CD14-positive monocyte (primary cell): Measurements from ENCODE around the gene CACNB4. TPM values are rescaled to one million over a fixed set of nuclear protein-coding genes. Genes with fewer than 3 reads are reported as not detected.
"Not testable (repeated sequence)": the region's sequence is repeated elsewhere in the genome, so short reads cannot be mapped to it uniquely, and the experiment has no call there.

ENCODE experiments used
- DNase-seq, 3 donors: peaks; one replicate each; pipeline ENCODE4 v3.0.0-alpha.2; 2011 to 2022
- H2AFZ ChIP-seq: 2 replicates; pipeline ENCODE4 v1.6.0; 2012; ENCODE audit warnings: mild to moderate bottlenecking, low read depth, low read length, inconsistent platforms; ENCODE audit not compliant: insufficient read depth, poor library complexity, severe bottlenecking
- H3K27ac ChIP-seq, 2 donors: 1 replicate in 1 of 2; 2 replicates in 1 of 2; pipeline ENCODE4 v1.5.1; 2012 to 2013; ENCODE audit warnings: low read length in 2 of 2, control low read depth in 1 of 2, inconsistent platforms in 1 of 2, low read depth in 1 of 2, mild to moderate bottlenecking in 1 of 2
- H3K27me3 ChIP-seq, 2 donors: one replicate each; pipeline versions ENCODE4 v1.6.0 to v1.6.1; 2011 to 2013; ENCODE audit warnings: low read length in 2 of 2; ENCODE audit not compliant: control insufficient read depth in 2 of 2, insufficient read depth in 2 of 2
- H3K36me3 ChIP-seq, 2 donors: replicated peaks in 1 of 2; 1 replicate in 1 of 2; 2 replicates in 1 of 2; pipeline versions ENCODE4 v1.5.1 to v1.6.1; 2012 to 2013; ENCODE audit warnings: low read length in 2 of 2, control low read depth in 1 of 2, inconsistent platforms in 1 of 2, mild to moderate bottlenecking in 1 of 2; ENCODE audit not compliant: insufficient read depth in 2 of 2, control insufficient read depth in 1 of 2
- H3K4me1 ChIP-seq, 2 donors: 1 replicate in 1 of 2; 2 replicates in 1 of 2; pipeline versions ENCODE4 v1.5.1 to v1.6.1; 2012 to 2013; ENCODE audit warnings: low read length in 2 of 2, control low read depth in 1 of 2, inconsistent platforms in 1 of 2, mild to moderate bottlenecking in 1 of 2, moderate library complexity in 1 of 2; ENCODE audit not compliant: insufficient read depth in 2 of 2, control insufficient read depth in 1 of 2
- H3K4me2 ChIP-seq: replicated peaks from 2 replicates; pipeline ENCODE3; 2012; ENCODE audit warnings: low read length, moderate library complexity, mild to moderate bottlenecking; ENCODE audit not compliant: poor library complexity, severe bottlenecking; ENCODE audit errors: extremely low read depth
- H3K4me3 ChIP-seq, 3 experiments: fragments of 200-600 bp in 1 of 3; sonication (generic) in 1 of 3; replicated peaks in 1 of 3; 1 replicate in 2 of 3; 2 replicates in 1 of 3; pipeline ENCODE4 v1.5.1; 2011 to 2013; ENCODE audit warnings: low read length in 3 of 3, mild to moderate bottlenecking in 3 of 3, control low read depth in 2 of 3, low read depth in 2 of 3, inconsistent platforms in 1 of 3, moderate library complexity in 1 of 3
- H3K79me2 ChIP-seq: 2 replicates; pipeline ENCODE4 v1.6.0; 2012; ENCODE audit warnings: mild to moderate bottlenecking, control low read depth, inconsistent platforms, low read length, moderate library complexity; ENCODE audit not compliant: insufficient read depth
- H3K9ac ChIP-seq: 2 replicates; pipeline ENCODE4 v1.6.0; 2017; ENCODE audit warnings: low read length, mild to moderate bottlenecking; ENCODE audit not compliant: insufficient read depth, poor library complexity, severe bottlenecking
- H3K9me3 ChIP-seq, 2 donors: replicated peaks in 1 of 2; 1 replicate in 1 of 2; 2 replicates in 1 of 2; pipeline versions ENCODE4 v1.5.1 to v1.6.1; 2012 to 2013; ENCODE audit warnings: low read length in 2 of 2, control low read depth in 1 of 2; ENCODE audit not compliant: control insufficient read depth in 1 of 2, insufficient read depth in 1 of 2
- H4K20me1 ChIP-seq: 2 replicates; pipeline ENCODE4 v1.6.0; 2012; ENCODE audit warnings: mild to moderate bottlenecking, low read length, control low read depth, moderate library complexity; ENCODE audit not compliant: insufficient read depth
- H3K27ac Mint-ChIP-seq, 7 donors: one replicate each; pipeline ENCODE4 v1.8.0; 2020; ENCODE audit warnings: mild to moderate bottlenecking in 7 of 7, mixed read lengths in 7 of 7, moderate library complexity in 6 of 7, inconsistent platforms in 2 of 7
- H3K27me3 Mint-ChIP-seq, 3 donors: one replicate each; pipeline ENCODE4 v1.8.0; 2021 to 2022; ENCODE audit warnings: low read depth in 3 of 3, mild to moderate bottlenecking in 3 of 3, mixed read lengths in 3 of 3, moderate library complexity in 3 of 3, inconsistent platforms in 1 of 3
- H3K36me3 Mint-ChIP-seq, 2 donors: one replicate each; pipeline ENCODE4 v1.8.0; 2020; ENCODE audit warnings: mixed read lengths in 2 of 2, inconsistent platforms in 1 of 2, mild to moderate bottlenecking in 1 of 2
- H3K4me1 Mint-ChIP-seq: one replicate; pipeline ENCODE4 v1.8.0; 2020; ENCODE audit warnings: mild to moderate bottlenecking, mixed read lengths
- H3K4me3 Mint-ChIP-seq, 2 donors: one replicate each; pipeline ENCODE4 v1.8.0; 2020; ENCODE audit warnings: mild to moderate bottlenecking in 2 of 2, mixed read lengths in 2 of 2, moderate library complexity in 1 of 2
- H3K9me3 Mint-ChIP-seq, 7 donors: one replicate each; pipeline ENCODE4 v1.8.0; 2020 to 2022; ENCODE audit warnings: mixed read lengths in 7 of 7, mild to moderate bottlenecking in 6 of 7, moderate library complexity in 6 of 7, inconsistent platforms in 2 of 7
- CTCF ChIP-seq: fragments of 200-600 bp; IDR thresholded peaks from one replicate; pipeline ENCODE4 v1.8.0; 2022; ENCODE audit warnings: antibody characterized with exemption, mild to moderate bottlenecking
- WGBS: methylation state at CpG from one replicate; pipeline ENCODE4 v1.1.5; 2013; ENCODE audit warnings: missing lambda C conversion rate; ENCODE audit not compliant: insufficient coverage; 5-methylcytosine and 5-hydroxymethylcytosine counted together
- intact Hi-C, 2 donors: fragments of 100-400 bp; cut with micrococcal nuclease; formaldehyde crosslinking; loops; one replicate each; pipeline versions ENCODE4 v1.15.0 to v1.15.1; 2023
- polyA plus RNA-seq, 3 donors: library from polyadenylated mRNA; depleted of rRNA in 1 of 3; unstranded in 2 of 3; stranded (reverse) in 1 of 3; fragments of 300-500 nt in 2 of 3; fragments of >200 nt in 1 of 3; fragmentation: Illumina TruSeq in 2 of 3; gene quantifications; 1 replicate in 2 of 3; 2 replicates in 1 of 3; pipeline ENCODE4 v1.2.3, GENCODE V29; 2012 to 2021

Gene CACNB4
- polyA plus RNA-seq, 3 donors: 0.44 to 1.9 (median 1.1) TPM

DNA sequence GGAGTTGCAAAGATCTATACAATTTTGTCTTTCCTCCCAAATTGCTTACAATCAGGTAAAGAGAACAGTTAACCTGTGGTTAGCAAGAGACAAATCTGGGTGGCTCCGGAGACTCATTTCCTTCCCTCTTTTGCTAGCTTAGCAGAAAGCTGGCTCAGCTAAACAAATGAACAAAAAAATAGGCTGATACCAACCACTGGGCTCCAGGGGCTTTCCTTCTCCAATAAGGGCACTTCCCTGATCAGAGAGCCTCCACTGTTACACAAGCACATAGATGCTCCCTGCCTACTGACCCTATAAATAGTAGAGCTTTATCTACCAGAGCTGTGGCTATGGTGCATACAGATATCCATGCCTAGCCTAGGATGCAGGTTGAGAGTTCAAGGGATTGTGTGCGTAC lies 180.5 kb downstream of the CACNB4 start:
- H3K79me2 ChIP-seq: no peaks in the 10 kb centered on the region
- H3K4me2 ChIP-seq: peak overlapping the region; percentile 45
- no peak overlapping the region for H3K9ac ChIP-seq
- H3K9me3 ChIP-seq: no peaks in the 10 kb centered on the region
- 36% methylated on average over 2 of the region's 2 CpGs for WGBS
- Mint-ChIP-seq H3K36me3 (peaks cover 3% of the 10 kb centered on the region in 2 donors), H3K27me3 (peaks cover 0 to 2% (median 0%) of the 10 kb centered on the region in 3 donors), H3K4me1 (peaks cover 89% of the 10 kb centered on the region), H3K9me3 (peaks cover 0 to 2% (median 0%) of the 10 kb centered on the region in 7 donors), H3K4me3 (peak overlapping the region in 1 of 2 donors; percentile 9), H3K27ac (peak overlapping the region; percentile 62 to 92 (median 87))
- no peak overlapping the region for H2AFZ ChIP-seq
- H3K27ac ChIP-seq: peak overlapping the region; percentile 30 to 63
- peak overlapping the region in 1 of 3 experiments; percentile 35 for H3K4me3 ChIP-seq
- no peaks in the 10 kb centered on the region for H3K27me3 ChIP-seq
- H4K20me1 ChIP-seq: no peaks in the 10 kb centered on the region
- intact Hi-C loops: no loop called here
- peak; percentile 63 to 87 (median 79) for DNase-seq
- no peaks in the 10 kb centered on the region for H3K36me3 ChIP-seq
- peaks cover 93 to 97% of the 10 kb centered on the region in 2 donors for H3K4me1 ChIP-seq
- no peak for TF ChIP-seq CTCF

DNA sequence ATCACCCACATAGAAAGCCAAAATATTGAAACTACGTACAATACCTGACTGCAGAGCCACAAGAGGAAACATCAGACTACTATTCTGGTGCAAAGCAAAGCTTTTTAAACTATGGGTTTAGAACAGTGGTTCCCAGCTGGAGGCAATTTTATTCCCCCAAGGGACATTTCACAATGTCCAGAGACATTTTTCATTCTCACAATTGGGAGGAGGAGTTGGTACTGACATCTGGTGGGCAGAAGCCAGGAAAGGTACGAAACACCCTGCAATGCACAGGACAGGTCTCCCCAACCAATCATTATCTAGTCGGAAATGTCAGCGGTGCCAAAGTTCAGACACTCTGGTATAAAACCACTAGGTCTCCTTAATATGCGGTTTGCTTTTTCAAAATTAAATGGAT lies 182.2 kb downstream of the CACNB4 start:
- H4K20me1 ChIP-seq: no peaks in the 10 kb centered on the region
- H3K4me3 Mint-ChIP-seq: no peak overlapping the region

GRCh38 chr2:151915629-151916025 lies 183.2 kb downstream of the CACNB4 start:
- H3K36me3 ChIP-seq, H3K9me3 ChIP-seq, H4K20me1 ChIP-seq, H3K9ac ChIP-seq, H3K36me3 Mint-ChIP-seq, H3K79me2 ChIP-seq, H3K27me3 ChIP-seq, H3K9me3 Mint-ChIP-seq, H3K27me3 Mint-ChIP-seq: not testable (repeated sequence)
- peak overlapping the region; percentile 61 for H2AFZ ChIP-seq
- peak overlapping the region in 1 of 2 donors; percentile 63 for H3K27ac ChIP-seq
- Mint-ChIP-seq H3K27ac (peak overlapping the region in 6 of 7 donors; percentile 35 to 86 (median 66)), H3K4me1 (peaks cover 93% of the 10 kb centered on the region), H3K4me3 (peak overlapping the region in 1 of 2 donors; percentile 43)
- H3K4me3 ChIP-seq: peak overlapping the region in 1 of 3 experiments; percentile 42
- peak overlapping the region; percentile 47 for H3K4me2 ChIP-seq
- WGBS: 80% methylated on average over 1 of the region's 7 CpGs
- intact Hi-C loops: loop anchor here in 1 of 2 donors (2.0 kb wide), 1 partner anchor 13 kb away; no protein-coding TSS in a partner anchor
- DNase-seq: peak in 1 of 3 donors; percentile 23
- peaks cover 90 to 95% of the 10 kb centered on the region in 2 donors for H3K4me1 ChIP-seq

More for the DNA sequence above, 182.2 kb downstream of the CACNB4 start:
- H3K4me1 ChIP-seq: peaks cover 91 to 97% of the 10 kb centered on the region in 2 donors
- H3K9ac ChIP-seq: no peak overlapping the region
- no peak for TF ChIP-seq CTCF
- no peak overlapping the region for H2AFZ ChIP-seq
- H3K27me3 ChIP-seq: no peaks in the 10 kb centered on the region
- 100% methylated on average over 1 of the region's 5 CpGs for WGBS
- Mint-ChIP-seq H3K27ac (peak overlapping the region in 1 of 7 donors; percentile 26), H3K9me3 (peaks cover 0 to 2% (median 0%) of the 10 kb centered on the region in 7 donors), H3K4me1 (peaks cover 89% of the 10 kb centered on the region), H3K27me3 (peaks cover 0 to 1% (median 0%) of the 10 kb centered on the region in 3 donors), H3K36me3 (peaks cover under 1 to 3% of the 10 kb centered on the region in 2 donors)
- intact Hi-C loops: loop anchor here in 1 of 2 donors (2.0 kb wide), 1 partner anchor 14 kb away; no protein-coding TSS in a partner anchor
- no peaks in the 10 kb centered on the region for H3K79me2 ChIP-seq
- DNase-seq: no peak
- H3K4me3 ChIP-seq: no peak overlapping the region
- H3K9me3 ChIP-seq: no peaks in the 10 kb centered on the region
- H3K4me2 ChIP-seq: no peak overlapping the region
- peak overlapping the region in 1 of 2 donors; percentile 63 for H3K27ac ChIP-seq
- H3K36me3 ChIP-seq: no peaks in the 10 kb centered on the region
